Activated naive CD8-positive, alpha-beta T cell treated with anti-CD3 and anti-CD28 coated beads, Interleukin-2, amount 50 U/mL, for 16 hours (primary cell): ENCODE data around the gene POU4F2.
"Not testable (repeated sequence)": the region's sequence is repeated elsewhere in the genome, so short reads cannot be mapped to it uniquely, and the experiment has no call there.

ENCODE experiments used
- DNase-seq: peaks from one replicate; pipeline ENCODE4 v3.0.0-alpha.2; 2020; ENCODE audit warnings: low read depth, low spot score

The POU4F2 gene

GRCh38 chr4:146654687-146655520 is 16.2 kb downstream of the POU4F2 start:
- DNase-seq: no peak

- DNase-seq: no peak
These were observed 16.8 kb downstream of the POU4F2 start for GRCh38 chr4:146655521-146655856.

- no peak for DNase-seq
These were observed 22.7 kb downstream of the POU4F2 start for GRCh38 chr4:146661367-146661766.

- not testable (repeated sequence) for DNase-seq
These were observed 25.2 kb downstream of the POU4F2 start for GRCh38 chr4:146663968-146664311.

- no peak for DNase-seq
These were observed 36.3 kb downstream of the POU4F2 start for GRCh38 chr4:146674829-146675570.
